IMR-90 (cell line): ENCODE data around the gene DAG1. TPM values are rescaled to one million over a fixed set of nuclear protein-coding genes. Genes with fewer than 3 reads are reported as not detected.

Experiments used
- ATAC-seq: fragments of 200-7000 bp; cut with Tn5 transposase; 2 replicates; pipeline ENCODE4 v1.9.1; 2020; ENCODE audit warnings: low read depth, mild to moderate bottlenecking, moderate library complexity
- BruUV-seq: library from RNA; stranded (reverse); fragments of 400-500 nt; replicated peaks from 2 replicates; lab custom pipeline; 2021; lab: Mats Ljungman, UMichigan
- CTCF ChIA-PET: fragments of 300-600 bp; formaldehyde crosslinking; extraction: SDS; loops from one replicate; lab custom pipeline; 2021; ENCODE audit warnings: antibody characterized with exemption; lab: Yijun Ruan, JAX
- POLR2A ChIA-PET: fragments of 300-600 bp; sonication (Branson Sonifier 250); formaldehyde crosslinking; loops from one replicate; lab custom pipeline; 2022; ENCODE audit warnings: antibody characterized with exemption; ENCODE audit not compliant: unreplicated experiment; lab: Charles Lee
- DNase-seq: peaks from one replicate; pipeline ENCODE4 v3.0.0; 2013
- H2AFZ ChIP-seq: replicated peaks from 2 replicates; pipeline ENCODE3; 2013; ENCODE audit warnings: low read length, mild to moderate bottlenecking; ENCODE audit not compliant: poor library complexity
- H2AK5ac ChIP-seq: 2 replicates; pipeline ENCODE4 v1.6.1; 2013; ENCODE audit warnings: low read depth, low read length, inconsistent platforms
- H2AK9ac ChIP-seq: replicated peaks from 2 replicates; pipeline ENCODE3; 2013; ENCODE audit warnings: mild to moderate bottlenecking, low read depth, low read length, moderate library complexity; ENCODE audit not compliant: poor library complexity
- H2BK120ac ChIP-seq: 2 replicates; pipeline ENCODE4 v1.6.1; 2013; ENCODE audit warnings: low read depth, low read length, inconsistent platforms
- H2BK15ac ChIP-seq: 3 replicates; pipeline ENCODE4 v1.6.1; 2013; ENCODE audit warnings: low read depth, low read length, inconsistent platforms
- H2BK20ac ChIP-seq: 2 replicates; pipeline ENCODE4 v1.6.1; 2013; ENCODE audit warnings: low read depth, mild to moderate bottlenecking, inconsistent platforms, low read length, moderate library complexity
- H2BK5ac ChIP-seq: 2 replicates; pipeline ENCODE4 v1.6.1; 2013; ENCODE audit warnings: mild to moderate bottlenecking, low read depth, low read length, inconsistent platforms; ENCODE audit not compliant: poor library complexity, severe bottlenecking
- H3K14ac ChIP-seq: replicated peaks from 2 replicates; pipeline ENCODE4 v1.6.1; 2013; ENCODE audit warnings: low read depth, low read length, inconsistent platforms
- H3K18ac ChIP-seq: 2 replicates; pipeline ENCODE4 v1.6.1; 2013; ENCODE audit warnings: low read depth, low read length, control low read depth
- H3K23ac ChIP-seq: 2 replicates; pipeline ENCODE4 v1.6.1; 2013; ENCODE audit warnings: low read depth, low read length, inconsistent platforms
- H3K27ac ChIP-seq: 2 replicates; pipeline ENCODE4 v1.5.1; 2013; ENCODE audit warnings: mild to moderate bottlenecking, control low read depth, low read length; ENCODE audit not compliant: insufficient read depth
- H3K27me3 ChIP-seq: 2 replicates; pipeline ENCODE4 v1.6.1; 2013; ENCODE audit warnings: low read length; ENCODE audit not compliant: control insufficient read depth, insufficient read depth
- H3K36me3 ChIP-seq: 2 replicates; pipeline ENCODE4 v1.6.1; 2013; ENCODE audit warnings: low read length, mixed read lengths; ENCODE audit not compliant: control insufficient read depth, insufficient read depth
- H3K4ac ChIP-seq: 2 replicates; pipeline ENCODE4 v1.6.1; 2013; ENCODE audit warnings: low read depth, low read length, inconsistent platforms
- H3K4me1 ChIP-seq: 2 replicates; pipeline ENCODE4 v1.6.1; 2013; ENCODE audit warnings: low read length, mixed read lengths; ENCODE audit not compliant: control insufficient read depth, insufficient read depth
- H3K4me2 ChIP-seq: 2 replicates; pipeline ENCODE4 v1.6.1; 2013; ENCODE audit warnings: low read depth, mild to moderate bottlenecking, control low read depth, low read length, moderate library complexity
- H3K4me3 ChIP-seq: 2 replicates; pipeline ENCODE4 v1.5.1; 2013; ENCODE audit warnings: low read depth, mild to moderate bottlenecking, control low read depth, low read length, moderate library complexity; ENCODE audit not compliant: insufficient read depth
- H3K56ac ChIP-seq: 2 replicates; pipeline ENCODE4 v1.6.1; 2013; ENCODE audit warnings: low read length, inconsistent platforms; ENCODE audit not compliant: insufficient read depth; ENCODE audit errors: extremely low read depth
- H3K79me1 ChIP-seq, 2 experiments: 2 replicates each; pipeline ENCODE4 v1.6.1; 2013; ENCODE audit warnings: low read length in 2 of 2, inconsistent platforms in 1 of 2, low read depth in 1 of 2
- H3K9ac ChIP-seq: 2 replicates; pipeline ENCODE4 v1.6.1; 2013; ENCODE audit warnings: low read depth, low read length, control low read depth
- H3K9me1 ChIP-seq: 2 replicates; pipeline ENCODE4 v1.6.1; 2013; ENCODE audit warnings: low read length, inconsistent platforms; ENCODE audit not compliant: insufficient read depth
- H3K9me3 ChIP-seq: 2 replicates; pipeline ENCODE4 v1.6.1; 2013; ENCODE audit warnings: low read length; ENCODE audit not compliant: control insufficient read depth, insufficient read depth
- H4K20me1 ChIP-seq: 2 replicates; pipeline ENCODE4 v1.6.1; 2013; ENCODE audit warnings: low read length, inconsistent platforms; ENCODE audit not compliant: insufficient read depth
- H4K5ac ChIP-seq: 2 replicates; pipeline ENCODE4 v1.6.1; 2013; ENCODE audit warnings: mild to moderate bottlenecking, low read depth, low read length, control low read depth
- H4K8ac ChIP-seq, 2 experiments: 2 replicates each; pipeline ENCODE4 v1.6.1; 2013; ENCODE audit warnings: low read depth in 2 of 2, low read length in 2 of 2, control low read depth in 1 of 2, inconsistent platforms in 1 of 2
- H4K91ac ChIP-seq: 2 replicates; pipeline ENCODE4 v1.6.1; 2013; ENCODE audit warnings: low read depth, low read length, inconsistent platforms; ENCODE audit not compliant: insufficient read depth
- BHLHE40 ChIP-seq: fragments of 150-350 bp; IDR thresholded peaks from 2 replicates; pipeline ENCODE4 v1.6.1; 2016; ENCODE audit warnings: mild to moderate bottlenecking, low read depth, low read length
- FOS ChIP-seq: fragments of 150-350 bp; IDR thresholded peaks from 2 replicates; pipeline ENCODE4 v1.6.1; 2016; ENCODE audit warnings: low read depth, low read length
- NFE2L2 ChIP-seq: fragments of 150-350 bp; IDR thresholded peaks from 2 replicates; pipeline ENCODE4 v1.6.1; 2016; ENCODE audit warnings: low read depth, mild to moderate bottlenecking, low read length
- WGBS, 2 experiments: methylation state at CpG; one replicate each; pipeline versions ENCODE4 v1.1.5 to v1.1.7; 2013; ENCODE audit warnings: missing lambda C conversion rate in 2 of 2; ENCODE audit not compliant: insufficient read length in 1 of 2; ENCODE audit errors: extremely low coverage in 2 of 2; 5-methylcytosine and 5-hydroxymethylcytosine counted together
- dilution Hi-C: fragments of 300-500 bp; cut with HindIII; formaldehyde crosslinking; loops from one replicate; pipeline ENCODE4 v1.14.3; 2018; ENCODE audit warnings: low sequenced_read_pairs; ENCODE audit not compliant: unreplicated experiment
- in situ Hi-C: fragments of 300-500 bp; cut with MboI; formaldehyde crosslinking; loops from 3 replicates; pipeline ENCODE4 v1.14.3; 2019; ENCODE audit warnings: low sequenced_read_pairs, inconsistent platforms, mixed read lengths
- intact Hi-C: fragments of 100-400 bp; cut with micrococcal nuclease; formaldehyde crosslinking; loops from 2 replicates; pipeline ENCODE4 v1.10.0; 2022
- polyA plus RNA-seq, 3 experiments: library from polyadenylated mRNA; depleted of rRNA; stranded (reverse); fragments of >200 nt; gene quantifications; 2 replicates each; pipeline ENCODE4 v1.2.3, GENCODE V29; 2012; ENCODE audit warnings: low replicate concordance in 1 of 3
- total RNA-seq: library from RNA; depleted of rRNA; stranded (reverse); fragments of >200 nt; gene quantifications from 2 replicates; pipeline ENCODE4 v1.2.3, GENCODE V29; 2012

DAG1 gene
- total and polyA plus RNA-seq, 2 of the 4 experiments (the other 2 are of a cell fraction) = 31.0 to 40.2 TPM

DNA sequence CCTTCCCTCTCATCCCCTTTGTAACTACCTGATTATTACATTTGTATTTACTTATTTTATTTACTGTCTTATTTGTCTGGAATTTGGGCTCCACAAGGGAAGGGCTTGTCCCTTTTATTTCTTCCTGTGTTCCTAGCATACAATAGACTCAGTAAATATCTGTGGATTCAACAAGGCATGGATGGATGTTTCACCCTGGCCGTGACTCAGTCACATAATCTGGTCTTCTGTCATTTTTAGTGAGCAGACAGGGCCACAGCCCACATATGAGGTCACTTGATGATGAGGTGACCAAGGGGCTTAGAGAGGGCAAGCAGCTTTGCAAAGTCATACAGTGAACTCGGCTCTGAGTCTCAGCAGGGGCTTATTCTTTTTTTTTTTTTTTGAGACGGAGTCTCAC, 7.8 kb upstream of the DAG1 start:
- H4K5ac ChIP-seq = peak overlapping the region; percentile 77
- H3K9me3 ChIP-seq = no peaks in the 10 kb centered on the region
- H2AK9ac ChIP-seq = peak overlapping the region; percentile 89
- DNase-seq (peak; percentile 67), ATAC-seq (peak; percentile 27)
- peak overlapping the region; percentile 81 for H3K14ac ChIP-seq
- H3K4me1 ChIP-seq = peaks cover 15% of the 10 kb centered on the region
- POLR2A ChIA-PET = no interaction called here
- dilution Hi-C loops (no loop called here), in situ Hi-C loops (no loop called here), intact Hi-C loops (no loop called here)
- peak overlapping the region; percentile 59; the same call in 1 of the 2 replicates for H3K18ac ChIP-seq
- no peaks in the 10 kb centered on the region for H3K36me3 ChIP-seq
- H3K27ac ChIP-seq = no peak overlapping the region
- peak overlapping the region; percentile 44 for H3K9ac ChIP-seq
- CTCF ChIA-PET = interaction anchor here (0.6 kb wide), 1 partner anchor 1838 kb away, joined by 5 read pairs; no protein-coding TSS in a partner anchor
- peaks cover 13% of the 10 kb centered on the region for H3K9me1 ChIP-seq
- peak overlapping the region; percentile 8; the same call in 1 of the 2 replicates for H3K56ac ChIP-seq
- peak overlapping the region; percentile 64; the same call in 1 of the 2 replicates for H2AK5ac ChIP-seq
- peak overlapping the region; percentile 13 to 93; a peak in 3 of 4 replicates for H4K8ac ChIP-seq
- 33% methylated on average over 3 of the region's 3 CpGs; no CpG with 5 or more reads in 1 of the 2 experiments for WGBS, 2 experiments
- peak overlapping the region; percentile 45; the same call in 1 of the 3 replicates for H2BK15ac ChIP-seq
- no peak overlapping the region for H3K4me2 ChIP-seq
- no TSS peak for BruUV-seq
- peak overlapping the region; percentile 72 for H4K91ac ChIP-seq
- H3K79me1 ChIP-seq = no peaks in the 10 kb centered on the region
- H3K4me3 ChIP-seq = no peak overlapping the region
- H3K4ac ChIP-seq = peak overlapping the region; percentile 84
- H3K27me3 ChIP-seq = no peaks in the 10 kb centered on the region
- TF ChIP-seq FOS (peak; percentile 36; the same call in 1 of the 2 replicates), NFE2L2 (peak; percentile 44; the same call in 1 of the 2 replicates), BHLHE40 (no peak)
- H4K20me1 ChIP-seq = no peaks in the 10 kb centered on the region
- peak overlapping the region; percentile 64 for H2BK120ac ChIP-seq
- H3K23ac ChIP-seq = peak overlapping the region; percentile 44; the same call in 1 of the 2 replicates
- peak overlapping the region; percentile 87 for H2AFZ ChIP-seq
- H2BK5ac ChIP-seq = peak overlapping the region; percentile 77
- peak overlapping the region; percentile 61 for H2BK20ac ChIP-seq
